Lower leg skin (tissue), 3 donors: ENCODE results near the gene ERMN.

Experiments
- POLR2A ChIP-seq, 2 donors: fragments of 450-650 bp; IDR thresholded peaks; one replicate each; pipeline ENCODE4 v1.6.1; 2016 to 2017; ENCODE audit warnings: antibody characterized with exemption in 2 of 2, mild to moderate bottlenecking in 1 of 2, moderate library complexity in 1 of 2
- TF ChIP-seq, protein P1 (sequence below), 3 donors: fragments of 450-650 bp; IDR thresholded peaks; one replicate each; pipeline ENCODE4 v1.5.1; 2016; ENCODE audit warnings: antibody characterized with exemption in 3 of 3, mild to moderate bottlenecking in 3 of 3, moderate library complexity in 2 of 3

DNA sequence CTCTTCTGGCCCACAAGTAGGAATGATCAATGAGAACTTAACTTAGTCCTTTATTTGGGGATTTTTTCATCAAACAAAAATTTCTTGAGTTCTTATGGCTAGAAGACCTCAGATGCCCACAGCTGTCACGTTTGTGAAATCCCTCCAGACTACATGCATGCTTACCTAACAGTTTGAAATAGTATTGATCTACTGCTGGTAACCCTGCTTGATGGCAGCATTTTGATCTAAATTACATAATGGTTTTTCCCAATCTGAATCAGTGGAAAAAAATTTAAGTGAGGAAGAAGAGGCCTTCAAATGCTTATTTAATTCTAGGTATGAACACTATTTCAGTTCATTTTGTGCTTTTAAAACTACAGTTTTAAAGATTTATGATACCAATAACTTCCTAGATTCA lies 13.9 kb downstream of the ERMN start:
- TF ChIP-seq, protein P1, sequence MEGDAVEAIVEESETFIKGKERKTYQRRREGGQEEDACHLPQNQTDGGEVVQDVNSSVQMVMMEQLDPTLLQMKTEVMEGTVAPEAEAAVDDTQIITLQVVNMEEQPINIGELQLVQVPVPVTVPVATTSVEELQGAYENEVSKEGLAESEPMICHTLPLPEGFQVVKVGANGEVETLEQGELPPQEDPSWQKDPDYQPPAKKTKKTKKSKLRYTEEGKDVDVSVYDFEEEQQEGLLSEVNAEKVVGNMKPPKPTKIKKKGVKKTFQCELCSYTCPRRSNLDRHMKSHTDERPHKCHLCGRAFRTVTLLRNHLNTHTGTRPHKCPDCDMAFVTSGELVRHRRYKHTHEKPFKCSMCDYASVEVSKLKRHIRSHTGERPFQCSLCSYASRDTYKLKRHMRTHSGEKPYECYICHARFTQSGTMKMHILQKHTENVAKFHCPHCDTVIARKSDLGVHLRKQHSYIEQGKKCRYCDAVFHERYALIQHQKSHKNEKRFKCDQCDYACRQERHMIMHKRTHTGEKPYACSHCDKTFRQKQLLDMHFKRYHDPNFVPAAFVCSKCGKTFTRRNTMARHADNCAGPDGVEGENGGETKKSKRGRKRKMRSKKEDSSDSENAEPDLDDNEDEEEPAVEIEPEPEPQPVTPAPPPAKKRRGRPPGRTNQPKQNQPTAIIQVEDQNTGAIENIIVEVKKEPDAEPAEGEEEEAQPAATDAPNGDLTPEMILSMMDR (IDR thresholded peaks at IDR 0.05): no peak
- TF ChIP-seq POLR2A (IDR thresholded peaks at IDR 0.05): no peak
